ENCODE measurements around the gene PLXNA2.
A peak's percentile ranks its signal among the peaks of the same experiment; 100 is the strongest.

Gene PLXNA2

GRCh38 chr1:208160259-208160819, 83.8 kb downstream of the PLXNA2 start:
- DNase-seq: peak in 1 of 14 donors; percentile 55

DNA sequence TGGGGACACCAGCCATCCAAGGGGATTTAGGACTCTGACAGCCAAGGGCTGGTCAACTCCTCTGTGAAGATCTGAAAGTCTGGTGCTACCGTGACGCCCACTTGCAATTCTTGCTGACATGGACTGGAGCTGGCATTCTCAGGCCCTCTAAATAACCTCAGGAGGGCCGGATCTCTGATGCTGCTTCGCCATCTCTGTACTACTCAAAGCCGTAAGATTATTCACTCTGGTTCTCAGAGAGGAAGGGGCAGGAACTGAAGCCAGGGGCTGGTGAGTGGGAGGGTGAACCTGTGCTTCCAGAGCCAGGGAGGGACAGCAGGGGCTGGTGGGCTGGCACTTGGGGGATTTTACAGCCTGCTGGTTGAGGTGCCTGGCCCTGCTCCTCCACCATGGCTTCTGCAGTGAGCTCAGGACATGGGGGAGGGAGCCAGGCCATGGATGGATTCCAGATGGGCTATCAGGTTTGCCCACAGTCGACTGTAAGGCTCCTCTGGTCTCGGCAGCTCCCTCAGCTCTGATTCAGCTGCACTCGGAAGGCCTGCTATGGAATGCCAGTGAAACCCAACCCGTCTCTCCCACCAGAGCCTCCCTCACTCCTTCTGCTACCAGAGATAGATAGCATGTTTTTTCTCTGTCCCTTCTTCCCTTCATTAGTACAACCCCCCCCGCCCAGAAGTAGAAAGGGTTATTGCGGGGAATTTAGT, 84.5 kb downstream of the PLXNA2 start:
- DNase-seq: peak in 1 of 14 donors; percentile 59

GRCh38 chr1:208158640-208159554, 85.3 kb downstream of the PLXNA2 start:
- no peak for DNase-seq

- peak in 2 of 14 donors; percentile 4 to 50 for DNase-seq
Observed at GRCh38 chr1:208157769-208158168, 86.4 kb downstream of the PLXNA2 start.

GRCh38 chr1:208156741-208157140, 87.4 kb downstream of the PLXNA2 start:
- no peak for DNase-seq

- DNase-seq: no peak
Observed at GRCh38 chr1:208156310-208156709, 87.9 kb downstream of the PLXNA2 start.

GRCh38 chr1:208154679-208155642, 89.2 kb downstream of the PLXNA2 start:
- no peak for DNase-seq

DNA sequence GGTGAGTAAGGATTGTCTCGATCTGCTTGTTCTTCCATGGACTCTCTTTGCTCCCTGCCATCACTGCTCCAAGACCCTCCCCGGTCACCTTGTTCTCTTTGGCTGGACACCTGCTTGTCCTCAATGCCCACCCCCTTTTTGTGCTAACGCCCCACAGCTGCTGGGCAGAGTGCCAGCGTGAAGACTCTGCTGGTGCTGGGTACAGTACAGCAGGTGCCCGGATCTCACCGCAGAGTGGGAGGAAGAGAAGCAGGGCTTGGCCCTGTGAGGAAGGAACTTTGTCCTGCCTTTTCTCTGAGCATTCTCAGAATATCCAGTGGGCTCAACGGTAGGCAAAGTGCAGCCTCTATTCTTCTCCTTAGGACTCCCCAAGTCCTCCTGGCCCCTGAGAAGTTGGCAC, 90.1 kb downstream of the PLXNA2 start:
- DNase-seq: no peak

DNA sequence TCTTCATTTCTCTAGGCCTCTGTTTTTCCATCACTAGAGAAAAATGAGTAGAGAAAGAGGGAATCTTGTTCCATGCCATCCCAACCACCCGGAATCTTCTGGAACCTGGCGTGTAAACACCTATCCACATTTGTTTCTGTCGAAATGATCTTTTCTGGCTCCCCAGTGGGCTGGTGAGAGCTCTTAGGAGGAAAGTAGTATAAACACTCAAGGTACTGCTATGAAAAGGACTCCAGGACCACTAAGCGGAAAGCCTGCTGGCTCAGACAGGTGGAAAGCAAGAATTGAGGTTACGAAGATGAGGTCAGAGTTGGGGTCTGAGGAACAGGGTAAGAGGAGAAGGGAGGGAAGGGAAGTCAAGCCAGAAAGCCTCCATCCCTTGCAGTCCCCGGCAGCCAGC, 90.8 kb downstream of the PLXNA2 start:
- DNase-seq: no peak

DNA sequence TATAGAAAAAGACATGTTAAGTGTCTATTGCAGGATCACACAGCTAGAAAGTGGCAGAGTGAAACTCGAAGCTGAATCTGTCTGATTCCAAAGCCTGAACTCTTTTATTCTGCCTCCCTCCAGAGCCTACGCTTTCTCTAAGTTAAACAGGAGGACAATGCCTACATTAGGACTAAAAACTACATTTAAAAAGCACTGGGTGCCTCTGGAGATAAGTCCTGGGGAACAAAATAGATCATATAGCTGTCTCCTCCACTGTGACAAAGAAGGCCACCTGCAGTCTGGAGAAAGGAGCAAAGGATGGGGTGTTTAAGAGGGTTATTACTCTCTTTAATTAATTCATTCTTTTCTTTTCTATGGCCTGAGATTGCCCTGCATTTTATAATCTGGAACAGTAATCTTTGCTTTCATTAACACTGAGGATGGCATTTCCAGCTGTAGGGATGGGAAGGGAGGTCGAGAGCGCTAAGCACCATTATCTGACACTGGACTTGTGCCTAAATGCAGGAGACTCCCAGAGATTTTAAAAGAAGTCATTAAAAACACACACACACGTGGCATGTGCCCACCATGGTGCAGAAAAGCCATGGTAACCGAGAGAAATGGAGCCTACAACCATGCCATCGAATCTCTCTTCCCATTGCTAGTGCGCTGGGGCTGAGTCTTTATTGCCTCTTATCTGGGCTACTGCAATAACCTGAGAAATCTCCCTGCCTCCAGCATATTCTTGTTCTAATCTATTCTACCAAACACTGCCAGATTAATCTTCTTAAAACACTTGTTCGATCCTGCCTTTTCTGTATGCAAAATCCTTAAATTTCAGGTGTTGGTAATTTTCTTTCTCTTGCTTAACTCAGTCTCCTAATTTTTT, 92.2 kb downstream of the PLXNA2 start:
- DNase-seq: no peak

DNA sequence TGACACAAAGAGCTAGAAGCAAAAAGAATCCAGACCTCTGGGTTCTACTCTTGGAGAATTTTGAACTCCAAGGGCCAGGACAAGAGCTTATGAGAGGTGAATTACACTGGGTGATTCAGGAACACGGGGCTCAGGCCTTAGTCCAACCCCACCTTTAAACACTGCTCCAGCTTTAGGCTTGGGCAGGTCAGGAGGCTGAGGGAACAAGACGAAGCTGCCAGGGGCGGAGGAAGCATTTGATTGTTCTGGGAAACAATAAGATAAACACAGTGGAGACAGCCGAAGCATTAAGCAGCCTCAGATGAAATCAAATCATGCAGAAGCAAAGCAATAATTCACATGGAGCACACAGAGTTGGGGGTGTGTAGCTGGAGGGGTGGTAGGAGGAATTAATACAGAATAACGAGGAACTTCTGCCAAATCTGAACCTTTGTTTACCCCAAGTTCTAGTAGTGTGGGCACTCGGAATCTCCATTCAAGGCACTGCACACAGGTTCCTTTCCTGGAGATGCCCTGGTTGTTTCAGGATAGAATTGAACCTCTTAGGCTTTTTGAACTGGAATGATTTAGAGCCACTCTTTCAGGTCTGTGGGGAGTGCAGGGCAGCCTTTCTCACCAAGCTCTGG, 93.2 kb downstream of the PLXNA2 start:
- no peak for DNase-seq

DNA sequence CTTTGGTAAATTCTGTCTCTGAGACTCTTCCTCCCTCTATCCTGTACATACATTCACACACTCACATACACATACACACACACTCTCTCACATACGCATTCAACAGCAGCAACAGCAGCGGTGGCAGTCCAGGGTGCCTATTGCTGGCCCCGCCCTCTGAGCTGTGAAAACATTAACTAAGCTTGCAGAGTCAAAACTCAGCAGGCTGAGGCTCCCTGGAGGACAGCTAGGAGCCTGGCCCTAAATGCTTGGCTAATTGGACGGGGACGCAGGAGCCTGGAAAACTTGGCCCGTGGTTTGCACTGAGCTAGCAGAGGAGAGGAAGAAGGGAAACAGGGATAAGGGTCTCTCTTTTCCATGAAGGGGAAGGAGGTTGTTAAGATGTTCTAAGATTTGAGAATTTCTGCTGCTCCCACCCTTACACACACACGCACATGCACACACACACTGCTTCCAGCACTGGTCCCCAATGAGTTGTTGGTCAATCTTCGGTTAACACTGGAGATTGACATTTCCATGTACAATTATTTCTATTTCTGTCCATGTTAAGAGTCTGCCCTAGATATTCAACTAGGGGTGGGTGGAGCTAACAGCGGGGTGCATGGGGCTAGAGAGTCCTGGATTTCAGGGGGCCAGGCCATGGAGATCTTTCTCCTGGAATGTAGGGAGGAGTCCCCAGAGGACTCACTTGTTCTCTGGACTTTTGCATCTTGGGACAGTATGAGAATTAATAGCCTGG, 94.2 kb downstream of the PLXNA2 start:
- DNase-seq: no peak

DNA sequence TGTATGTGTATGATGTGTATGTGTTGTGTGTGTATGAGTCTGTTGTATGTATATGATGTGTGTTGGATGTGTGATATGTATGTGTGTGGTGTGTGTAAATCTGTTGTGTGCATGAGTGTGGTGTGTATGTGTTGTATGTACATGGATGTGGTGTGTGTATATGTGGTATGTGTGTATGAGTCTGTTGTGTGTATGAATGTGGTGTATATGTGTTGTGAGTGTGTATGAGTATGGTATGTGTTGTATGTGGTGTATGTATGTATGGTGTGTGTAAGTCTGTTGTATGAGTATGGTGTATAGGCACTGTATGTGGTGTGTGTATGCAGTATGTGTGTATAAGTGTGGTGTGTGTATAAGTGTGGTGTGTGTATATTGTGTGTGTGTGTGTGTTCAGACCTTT, 95.0 kb downstream of the PLXNA2 start:
- no peak for DNase-seq

DNA sequence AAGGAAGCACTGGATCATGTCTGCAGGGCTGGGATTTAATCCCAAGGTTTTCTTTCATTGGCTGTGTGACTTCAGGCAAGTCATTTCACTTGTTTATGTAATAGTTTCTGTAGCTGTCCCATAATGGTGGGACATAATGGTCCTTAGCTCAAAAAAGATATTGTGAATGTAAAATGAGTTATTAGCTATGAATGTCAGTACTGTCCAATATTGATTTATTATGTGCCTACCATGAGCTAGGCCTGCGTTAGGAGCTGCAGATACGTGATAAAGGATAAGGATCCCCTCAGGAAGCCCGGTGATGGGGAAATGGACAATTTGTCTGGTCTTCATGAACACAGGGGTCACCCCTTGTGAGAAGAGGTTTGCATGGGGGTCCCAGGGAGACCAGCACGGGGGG, 95.8 kb downstream of the PLXNA2 start:
- no peak for DNase-seq

GRCh38 chr1:208146650-208147049, 97.5 kb downstream of the PLXNA2 start:
- no peak for DNase-seq

- no peak for DNase-seq
Observed at GRCh38 chr1:208145167-208145566, 99.0 kb downstream of the PLXNA2 start.

DNA sequence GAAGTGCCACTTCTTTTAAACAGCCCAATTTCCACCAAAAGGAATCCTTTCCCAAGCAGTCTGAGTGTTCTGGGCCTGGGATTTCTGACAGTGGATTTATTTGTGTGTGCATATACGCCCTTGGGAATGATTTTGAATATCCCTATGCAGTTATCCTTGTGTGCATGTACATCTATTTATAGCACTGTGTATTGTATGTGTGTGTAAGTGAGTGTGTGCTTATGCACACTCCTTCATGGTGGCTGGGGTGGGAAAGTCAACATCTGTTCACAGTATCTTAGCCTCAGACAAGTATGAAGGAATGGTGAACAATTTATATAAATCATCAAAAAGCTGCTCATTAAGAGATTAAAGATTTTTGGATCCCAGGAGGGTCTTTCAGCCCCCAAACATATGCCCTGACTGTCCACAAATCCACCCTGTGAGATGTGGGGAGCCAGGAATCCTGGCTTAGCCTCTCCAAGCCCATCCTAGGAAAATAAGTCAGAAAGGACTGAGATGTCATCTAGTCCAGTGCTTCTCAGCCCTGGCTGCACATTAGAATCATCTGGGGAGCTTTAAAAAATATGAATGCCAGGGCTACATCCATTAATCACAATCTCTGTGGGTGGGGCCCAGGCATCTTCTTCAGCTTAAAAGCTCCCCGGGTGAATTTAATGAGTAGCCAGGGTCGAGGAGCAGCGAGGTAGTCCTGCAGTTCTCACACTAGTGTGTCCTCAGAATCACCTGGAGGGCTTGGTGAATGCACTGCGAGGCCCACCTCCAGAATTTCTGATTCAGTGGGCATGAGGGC, 101.4 kb downstream of the PLXNA2 start:
- no peak for DNase-seq

- DNase-seq: no peak
Observed at GRCh38 chr1:208141610-208142192, 102.5 kb downstream of the PLXNA2 start.

Measured in C1 segment of cervical spinal cord (tissue), 14 donors.